Stomach (tissue), 9 donors: ENCODE data around the gene CNOT1. TPM values are rescaled to one million over a fixed set of nuclear protein-coding genes. Genes with fewer than 3 reads are reported as not detected.

Source experiments
- DNase-seq, 2 donors: peaks; one replicate each; pipeline versions ENCODE4 v3.0.0 to v3.0.0-alpha.2; 2013 to 2019
- H3K27ac ChIP-seq, 5 donors: fragments of 200-600 bp in 4 of 5; sonication (generic) in 4 of 5; one replicate each; pipeline ENCODE4 v1.5.1; 2013 to 2019; ENCODE audit warnings: mild to moderate bottlenecking in 1 of 5, moderate library complexity in 1 of 5
- H3K27me3 ChIP-seq, 3 donors: fragments of 200-600 bp; sonication (generic); one replicate each; pipeline ENCODE4 v1.5.1; 2017 to 2019; ENCODE audit warnings: mixed run types in 1 of 3
- H3K36me3 ChIP-seq, 4 donors: fragments of 200-600 bp; sonication (generic); 1 replicate in 3 of 4; 2 replicates in 1 of 4; pipeline ENCODE4 v1.5.1; 2016 to 2019
- H3K4me1 ChIP-seq, 4 donors: fragments of 200-600 bp; sonication (generic); one replicate each; pipeline ENCODE4 v1.5.1; 2016 to 2019
- H3K4me3 ChIP-seq, 4 donors: fragments of 200-600 bp; sonication (generic) in 3 of 4; one replicate each; pipeline ENCODE4 v1.5.1; 2016 to 2019; ENCODE audit warnings: mild to moderate bottlenecking in 1 of 4
- H3K9me3 ChIP-seq, 4 donors: fragments of 200-600 bp; sonication (generic); one replicate each; pipeline ENCODE4 v1.5.1; 2016 to 2019
- EP300 ChIP-seq: sonication (generic); formaldehyde crosslinking; IDR thresholded peaks from one replicate; pipeline ENCODE4 v1.6.1; 2017; ENCODE audit warnings: antibody characterized with exemption
- POLR2A ChIP-seq, 4 donors: fragments of 450-650 bp; IDR thresholded peaks; one replicate each; pipeline ENCODE4 v1.6.1; 2016; ENCODE audit warnings: antibody characterized with exemption in 4 of 4, control low read depth in 2 of 4, mild to moderate bottlenecking in 1 of 4, moderate library complexity in 1 of 4
- POLR2AphosphoS5 ChIP-seq, 3 donors: sonication (generic); formaldehyde crosslinking; IDR thresholded peaks; one replicate each; pipeline ENCODE4 v1.6.1; 2016; ENCODE audit warnings: antibody characterized with exemption in 3 of 3
- WGBS, 5 donors: extraction: QIAGEN DNeasy Blood & Tissue Kit in 3 of 5; methylation state at CpG; one replicate each; pipeline versions ENCODE4 v1.1.5 to v1.1.7; 2013 to 2018; 5-methylcytosine and 5-hydroxymethylcytosine counted together
- intact Hi-C: fragments of 100-400 bp; cut with DNase I; formaldehyde crosslinking; loops from one replicate; pipeline ENCODE4 v1.15.1; 2023; ENCODE audit warnings: low total_unique reads
- polyA plus RNA-seq, 3 donors: library from polyadenylated mRNA; stranded (reverse); fragments of 200-250 nt; gene quantifications; one replicate each; pipeline ENCODE4 v1.2.3, GENCODE V29; 2013
- total RNA-seq, 5 donors: library from RNA; depleted of rRNA; stranded (reverse); fragments of >200 nt; gene quantifications; one replicate each; pipeline versions ENCODE4 v1.1.0 to v1.2.3, GENCODE V29; 2014 to 2016
- TF ChIP-seq, protein P1 (sequence below), 7 experiments: fragments of 450-650 bp in 4 of 7; fragments of 200-600 bp in 3 of 7; sonication (generic) in 3 of 7; IDR thresholded peaks; one replicate each; pipeline ENCODE4 v1.5.1; 2016 to 2019; ENCODE audit warnings: antibody characterized with exemption in 7 of 7, control low read depth in 2 of 7, mild to moderate bottlenecking in 1 of 7
- donor health status: healthy with polysubstance abuse.
- donor health status: Bipolar disorder and iron deficiency.
- donor health status: healthy.

Gene CNOT1
- total and polyA plus RNA-seq, 8 donors = 39.9 to 282 (median 136) TPM

DNA sequence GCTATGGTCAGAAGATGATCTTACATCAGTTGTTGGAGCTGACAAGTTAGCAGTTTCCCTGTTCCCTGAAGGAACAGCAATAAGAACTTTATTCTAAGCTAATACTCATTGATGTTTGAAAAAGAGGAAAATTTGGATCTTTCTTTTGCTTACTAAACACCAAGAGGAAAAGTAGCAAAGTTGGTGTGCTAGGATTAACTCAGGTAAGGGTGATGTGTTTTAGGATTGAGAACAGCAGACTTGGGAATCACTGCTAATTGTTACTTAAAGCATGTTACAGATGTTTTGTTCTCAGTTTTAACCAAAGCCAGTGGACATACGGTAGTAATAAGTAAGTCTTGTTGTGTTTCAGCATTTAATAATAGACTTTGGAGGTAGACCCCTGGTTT lies 110.7 kb downstream of the CNOT1 start:
- DNase-seq = no peak
- intact Hi-C loops = loop anchor here (10.0 kb wide), 1 partner anchor 146 kb away; no protein-coding TSS in a partner anchor
- WGBS, 5 donors = 69 to 92% (median 76%) methylated on average over 1 of the region's 1 CpG

DNA sequence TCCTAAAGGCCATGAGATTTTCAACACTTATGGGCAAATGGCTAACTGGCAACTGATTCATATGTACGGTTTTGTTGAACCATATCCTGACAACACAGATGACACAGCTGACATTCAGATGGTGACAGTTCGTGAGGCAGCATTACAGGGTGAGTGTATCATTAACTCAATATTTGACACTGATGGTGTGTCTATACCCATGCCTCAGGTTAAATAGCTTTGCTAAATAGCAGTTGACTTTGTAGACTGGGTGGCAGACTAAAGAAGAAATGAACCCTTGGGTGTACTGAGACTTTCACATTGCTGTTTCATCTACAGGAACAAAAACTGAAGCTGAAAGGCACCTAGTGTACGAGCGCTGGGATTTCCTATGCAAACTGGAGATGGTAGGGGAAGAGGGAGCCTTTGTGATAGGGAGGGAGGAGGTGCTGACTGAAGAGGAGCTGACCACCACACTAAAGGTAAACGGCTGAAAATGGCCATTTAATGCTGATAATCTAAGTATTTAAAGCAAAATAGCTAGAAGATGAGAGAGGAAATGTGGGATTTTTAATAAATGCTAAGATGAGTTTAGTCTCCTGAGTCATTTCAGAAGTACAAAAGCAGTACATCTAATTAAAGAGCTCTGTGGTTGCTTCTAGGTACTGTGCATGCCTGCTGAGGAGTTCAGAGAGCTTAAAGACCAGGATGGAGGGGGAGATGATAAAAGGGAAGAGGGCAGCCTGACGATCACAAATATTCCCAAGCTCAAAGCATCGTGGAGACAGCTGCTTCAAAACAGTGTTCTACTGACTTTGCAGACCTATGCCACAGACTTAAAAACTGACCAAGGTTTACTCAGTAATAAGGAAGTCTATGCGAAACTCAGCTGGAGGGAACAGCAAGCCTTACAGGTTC lies 111.3 kb downstream of the CNOT1 start:
- WGBS, 5 donors = 65 to 76% (median 69%) methylated on average over 8 of the region's 8 CpGs
- H3K36me3 ChIP-seq = peaks cover 55 to 68% (median 67%) of the 10 kb centered on the region in 4 donors
- intact Hi-C loops = loop anchor here (10.0 kb wide), 1 partner anchor 146 kb away; no protein-coding TSS in a partner anchor
- no peak overlapping the region for H3K27ac ChIP-seq
- no peak overlapping the region for H3K4me3 ChIP-seq
- H3K9me3 ChIP-seq = no peaks in the 10 kb centered on the region
- H3K27me3 ChIP-seq = no peaks in the 10 kb centered on the region
- TF ChIP-seq, protein P1, sequence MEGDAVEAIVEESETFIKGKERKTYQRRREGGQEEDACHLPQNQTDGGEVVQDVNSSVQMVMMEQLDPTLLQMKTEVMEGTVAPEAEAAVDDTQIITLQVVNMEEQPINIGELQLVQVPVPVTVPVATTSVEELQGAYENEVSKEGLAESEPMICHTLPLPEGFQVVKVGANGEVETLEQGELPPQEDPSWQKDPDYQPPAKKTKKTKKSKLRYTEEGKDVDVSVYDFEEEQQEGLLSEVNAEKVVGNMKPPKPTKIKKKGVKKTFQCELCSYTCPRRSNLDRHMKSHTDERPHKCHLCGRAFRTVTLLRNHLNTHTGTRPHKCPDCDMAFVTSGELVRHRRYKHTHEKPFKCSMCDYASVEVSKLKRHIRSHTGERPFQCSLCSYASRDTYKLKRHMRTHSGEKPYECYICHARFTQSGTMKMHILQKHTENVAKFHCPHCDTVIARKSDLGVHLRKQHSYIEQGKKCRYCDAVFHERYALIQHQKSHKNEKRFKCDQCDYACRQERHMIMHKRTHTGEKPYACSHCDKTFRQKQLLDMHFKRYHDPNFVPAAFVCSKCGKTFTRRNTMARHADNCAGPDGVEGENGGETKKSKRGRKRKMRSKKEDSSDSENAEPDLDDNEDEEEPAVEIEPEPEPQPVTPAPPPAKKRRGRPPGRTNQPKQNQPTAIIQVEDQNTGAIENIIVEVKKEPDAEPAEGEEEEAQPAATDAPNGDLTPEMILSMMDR (IDR thresholded peaks at IDR 0.05) = no peak
- no peak for TF ChIP-seq POLR2AphosphoS5 (IDR thresholded peaks at IDR 0.05)
- no peak for TF ChIP-seq POLR2A (IDR thresholded peaks at IDR 0.05)
- no peak for TF ChIP-seq EP300
- no peak for DNase-seq
- peaks cover 8 to 30% (median 27%) of the 10 kb centered on the region in 4 donors for H3K4me1 ChIP-seq

More for the DNA sequence above, 110.7 kb downstream of the CNOT1 start:
- Histone ChIP-seq H3K9me3 (no peaks in the 10 kb centered on the region), H3K4me1 (peaks cover 8 to 25% (median 24%) of the 10 kb centered on the region in 4 donors), H3K27ac (no peak overlapping the region), H3K36me3 (peaks cover 58 to 74% (median 73%) of the 10 kb centered on the region in 4 donors), H3K4me3 (no peak overlapping the region), H3K27me3 (no peaks in the 10 kb centered on the region)
- no peak for TF ChIP-seq POLR2A (IDR thresholded peaks at IDR 0.05)
- TF ChIP-seq POLR2AphosphoS5 (IDR thresholded peaks at IDR 0.05) = no peak
- TF ChIP-seq, protein P1 (IDR thresholded peaks at IDR 0.05) = no peak
- no peak for TF ChIP-seq EP300

DNA sequence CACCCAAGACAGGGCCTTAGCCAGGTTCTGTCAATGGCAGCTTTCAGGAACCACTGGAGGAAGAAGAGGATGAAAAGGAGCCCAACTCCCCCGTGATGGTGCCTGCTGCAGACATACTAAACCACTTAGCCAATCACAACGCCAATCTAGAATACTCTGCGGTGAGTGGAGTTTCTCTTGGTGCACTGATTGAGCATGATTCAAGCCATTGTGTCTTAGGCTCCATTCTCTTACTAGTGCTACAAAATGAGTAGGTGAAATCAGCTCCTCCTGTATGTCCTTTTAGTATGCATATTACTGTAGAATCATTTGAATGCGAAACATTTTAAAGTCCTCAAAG lies 112.9 kb downstream of the CNOT1 start:
- peaks cover 8 to 30% (median 29%) of the 10 kb centered on the region in 4 donors for H3K4me1 ChIP-seq
- 76 to 86% (median 84%) methylated on average over 4 of the region's 4 CpGs for WGBS, 5 donors
- intact Hi-C loops = loop anchor here (10.0 kb wide), 1 partner anchor 148 kb away; no protein-coding TSS in a partner anchor
- peak overlapping the region in 3 of 5 donors; percentile 13 to 89 (median 88) for H3K27ac ChIP-seq
- H3K4me3 ChIP-seq = peak overlapping the region in 2 of 4 donors; percentile 90 to 96
- no peaks in the 10 kb centered on the region for H3K9me3 ChIP-seq
- H3K36me3 ChIP-seq = peaks cover 39 to 52% (median 51%) of the 10 kb centered on the region in 4 donors
- H3K27me3 ChIP-seq = no peaks in the 10 kb centered on the region
- TF ChIP-seq POLR2A (IDR thresholded peaks at IDR 0.05) = no peak
- TF ChIP-seq, protein P1 (IDR thresholded peaks at IDR 0.05) = no peak
- no peak for TF ChIP-seq POLR2AphosphoS5 (IDR thresholded peaks at IDR 0.05)
- no peak for TF ChIP-seq EP300
- DNase-seq = peak in 1 of 2 donors; percentile 7

DNA sequence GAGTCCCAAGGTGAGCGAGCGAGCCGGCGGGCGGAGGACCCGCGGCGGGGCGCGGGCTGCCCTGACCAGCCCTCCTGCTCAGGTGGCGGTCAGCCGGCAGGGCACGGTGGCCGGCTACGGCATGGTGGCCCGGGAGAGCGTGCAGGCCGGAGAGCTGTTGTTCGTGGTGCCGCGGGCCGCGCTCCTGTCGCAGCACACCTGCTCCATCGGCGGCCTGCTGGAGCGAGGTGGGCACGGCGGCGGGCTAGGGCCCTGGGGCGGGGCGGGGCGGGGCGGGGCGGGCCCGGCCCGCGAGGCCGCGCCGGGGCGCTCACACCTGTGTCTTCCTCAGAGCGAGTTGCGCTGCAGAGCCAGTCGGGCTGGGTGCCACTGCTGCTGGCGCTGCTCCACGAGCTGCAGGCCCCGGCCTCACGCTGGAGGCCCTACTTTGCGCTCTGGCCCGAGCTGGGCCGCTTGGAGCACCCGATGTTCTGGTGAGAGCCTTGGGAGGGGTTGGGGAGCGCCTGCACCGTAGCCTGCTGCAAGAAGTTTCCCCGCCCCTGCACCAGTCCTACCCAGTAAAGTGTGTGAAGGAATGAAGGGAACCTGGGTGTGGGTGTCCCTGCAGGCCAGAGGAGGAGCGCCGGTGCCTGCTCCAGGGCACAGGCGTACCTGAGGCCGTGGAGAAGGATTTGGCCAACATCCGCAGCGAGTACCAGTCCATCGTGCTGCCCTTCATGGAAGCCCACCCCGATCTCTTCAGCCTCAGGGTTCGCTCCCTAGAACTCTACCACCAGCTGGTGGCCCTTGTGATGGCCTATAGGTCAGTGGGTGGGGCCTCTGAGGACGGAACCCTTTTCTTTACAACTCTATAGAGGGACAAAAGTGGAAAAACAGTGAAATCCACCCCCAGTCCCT lies 113.5 kb downstream of the CNOT1 start:
- TF ChIP-seq, protein P1 (IDR thresholded peaks at IDR 0.05) = peak in 1 of 7 experiments; percentile 36
- TF ChIP-seq EP300 = no peak
- 9 to 37% (median 16%) methylated on average over 16 to 66 of the region's 66 CpGs for WGBS, 5 donors
- Histone ChIP-seq H3K27ac (peak overlapping the region; percentile 85 to 89 (median 88)), H3K4me1 (peaks cover 8 to 34% (median 29%) of the 10 kb centered on the region in 4 donors), H3K4me3 (peak overlapping the region; percentile 90 to 97 (median 93)), H3K9me3 (no peaks in the 10 kb centered on the region), H3K36me3 (peaks cover 33 to 45% (median 44%) of the 10 kb centered on the region in 4 donors), H3K27me3 (no peaks in the 10 kb centered on the region)
- peak; percentile 69 to 70 for DNase-seq
- intact Hi-C loops = loop anchor here (10.0 kb wide), 1 partner anchor 149 kb away; no protein-coding TSS in a partner anchor
